NCI-H2107 treated with DMSO at 0.1 percent for 48 hours (cell line): Measurements from ENCODE around the gene DCAF4.
A peak's percentile ranks its signal among the peaks of the same experiment; 100 is the strongest.
"Not testable (repeated sequence)": the region's sequence is repeated elsewhere in the genome, so short reads cannot be mapped to it uniquely, and the experiment has no call there.

Experiments used
- DNase-seq: peaks from one replicate; lab custom pipeline; 2025; ENCODE audit not compliant: unreplicated experiment; lab: John Stamatoyannopoulos, UW

DCAF4 gene

GRCh38 chr14:72929316-72930080 is 3.2 kb downstream of the DCAF4 start:
- DNase-seq, result no peak

GRCh38 chr14:72932893-72933292 is 6.6 kb downstream of the DCAF4 start:
- no peak for DNase-seq

GRCh38 chr14:72939630-72940029 is 13.4 kb downstream of the DCAF4 start:
- DNase-seq, result no peak

GRCh38 chr14:72941286-72941985 is 15.2 kb downstream of the DCAF4 start:
- DNase-seq, result no peak

GRCh38 chr14:72942934-72943333 is 16.7 kb downstream of the DCAF4 start:
- no peak for DNase-seq

- DNase-seq, result no peak
These were observed 17.7 kb downstream of the DCAF4 start for GRCh38 chr14:72943876-72944430.

GRCh38 chr14:72945356-72946027 is 19.2 kb downstream of the DCAF4 start:
- no peak for DNase-seq

- DNase-seq, result no peak
These were observed 20.2 kb downstream of the DCAF4 start for GRCh38 chr14:72946491-72946890.

GRCh38 chr14:72947366-72948160 is 21.3 kb downstream of the DCAF4 start:
- DNase-seq, result no peak

GRCh38 chr14:72948481-72949138 is 22.3 kb downstream of the DCAF4 start:
- DNase-seq, result peak; percentile 5

GRCh38 chr14:72952171-72952570 is 25.9 kb downstream of the DCAF4 start:
- DNase-seq, result no peak

GRCh38 chr14:72956741-72957140 is 30.5 kb downstream of the DCAF4 start:
- DNase-seq, result not testable (repeated sequence)

GRCh38 chr14:72957213-72957612 is 30.9 kb downstream of the DCAF4 start:
- no peak for DNase-seq

- DNase-seq, result no peak
These were observed 32.3 kb downstream of the DCAF4 start for GRCh38 chr14:72958548-72958947.

- not testable (repeated sequence) for DNase-seq
These were observed 34.8 kb downstream of the DCAF4 start for GRCh38 chr14:72961016-72961415.

- no peak for DNase-seq
These were observed 35.5 kb downstream of the DCAF4 start for GRCh38 chr14:72961579-72962335.

- DNase-seq, result peak; percentile 50
These were observed 36.1 kb downstream of the DCAF4 start for GRCh38 chr14:72962336-72962754.

- DNase-seq, result no peak
These were observed 36.6 kb downstream of the DCAF4 start for GRCh38 chr14:72962829-72963312.

- no peak for DNase-seq
These were observed 39.0 kb downstream of the DCAF4 start for GRCh38 chr14:72965249-72965648.
